NCI-H1436 (cell line): ENCODE results near the gene PHF3.
"Not testable (repeated sequence)": the region's sequence is repeated elsewhere in the genome, so short reads cannot be mapped to it uniquely, and the experiment has no call there.

Experiments used
- DNase-seq: peaks from one replicate; lab custom pipeline; 2025; lab: John Stamatoyannopoulos, UW

The PHF3 gene

GRCh38 chr6:63706630-63707029 is 71.0 kb downstream of the PHF3 start:
- DNase-seq: no peak

DNA sequence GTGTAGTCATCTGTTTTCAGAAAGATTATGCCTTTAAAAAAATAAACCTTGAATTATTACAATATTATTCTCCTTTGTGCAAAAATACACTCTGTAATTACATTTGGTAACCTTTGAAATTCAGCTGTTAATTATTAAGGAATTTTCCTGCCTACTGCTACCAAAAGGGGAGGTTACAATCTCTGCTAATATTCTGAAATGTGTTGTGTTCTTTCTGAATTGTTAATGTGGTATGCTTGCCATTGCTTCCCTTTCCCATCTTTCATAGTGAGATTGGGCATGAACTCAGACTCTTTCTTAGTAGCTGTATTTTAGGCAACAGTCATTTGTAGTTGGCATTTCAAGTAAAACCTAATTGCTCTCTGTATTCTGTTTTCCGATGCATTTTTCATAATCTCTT is 73.0 kb downstream of the PHF3 start:
- DNase-seq: no peak

DNA sequence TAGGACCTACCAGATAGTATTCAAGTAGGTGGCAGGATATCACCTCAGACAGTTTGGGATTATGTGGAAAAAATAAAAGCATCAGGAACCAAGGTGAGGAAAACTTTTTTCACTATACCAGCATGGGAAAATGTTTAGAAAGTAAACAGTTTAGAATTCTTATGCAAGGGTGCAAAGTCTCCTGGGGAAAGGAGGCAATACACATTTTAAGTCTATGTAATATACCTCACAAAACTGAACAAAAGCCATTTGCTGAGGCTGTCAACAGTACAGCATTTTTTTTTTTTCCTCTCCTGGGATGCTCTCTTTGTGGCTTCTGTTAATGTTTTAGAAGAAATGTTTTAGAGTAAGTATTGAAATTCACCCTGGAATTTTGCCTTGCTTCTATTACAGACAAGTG is 73.5 kb downstream of the PHF3 start:
- DNase-seq: no peak

GRCh38 chr6:63713332-63713731 is 77.7 kb downstream of the PHF3 start:
- no peak for DNase-seq

DNA sequence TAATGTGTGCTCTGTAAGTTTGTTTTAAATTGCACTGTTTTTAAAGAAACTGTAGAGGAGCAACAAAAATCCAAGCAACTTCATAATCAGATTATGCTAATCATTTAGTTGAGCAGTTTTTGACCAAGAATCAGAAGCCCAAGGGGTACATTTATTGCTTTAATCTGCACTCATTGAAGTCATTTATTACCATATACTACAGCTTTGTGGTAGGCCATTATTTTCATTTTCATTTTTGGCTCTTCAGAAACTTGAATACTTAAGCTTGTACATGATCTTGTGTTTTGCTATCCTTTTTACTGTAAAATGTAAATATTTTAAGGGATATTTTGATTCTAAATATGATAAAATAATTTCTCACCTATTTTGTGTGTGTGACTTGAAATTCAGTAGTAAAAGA is 78.5 kb downstream of the PHF3 start:
- no peak for DNase-seq

DNA sequence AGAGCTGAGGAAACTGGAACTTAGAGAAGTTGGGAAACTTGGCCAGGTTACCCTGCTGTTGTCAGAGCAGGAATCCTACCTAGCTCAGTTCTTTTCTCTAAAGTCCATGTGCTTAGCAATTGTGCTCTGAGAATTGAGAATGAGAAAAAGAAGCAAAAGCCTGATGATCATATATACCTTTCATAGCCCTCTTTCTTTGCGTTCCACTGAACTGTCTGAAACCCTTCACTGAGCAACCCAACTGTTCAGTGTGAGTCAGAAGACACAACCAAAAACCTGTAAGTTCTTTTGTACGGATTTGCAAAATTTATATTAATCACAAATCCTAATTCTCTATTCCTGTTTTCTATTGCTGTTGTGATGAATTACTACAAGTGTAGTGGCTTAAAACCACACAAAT is 80.6 kb downstream of the PHF3 start:
- no peak for DNase-seq

DNA sequence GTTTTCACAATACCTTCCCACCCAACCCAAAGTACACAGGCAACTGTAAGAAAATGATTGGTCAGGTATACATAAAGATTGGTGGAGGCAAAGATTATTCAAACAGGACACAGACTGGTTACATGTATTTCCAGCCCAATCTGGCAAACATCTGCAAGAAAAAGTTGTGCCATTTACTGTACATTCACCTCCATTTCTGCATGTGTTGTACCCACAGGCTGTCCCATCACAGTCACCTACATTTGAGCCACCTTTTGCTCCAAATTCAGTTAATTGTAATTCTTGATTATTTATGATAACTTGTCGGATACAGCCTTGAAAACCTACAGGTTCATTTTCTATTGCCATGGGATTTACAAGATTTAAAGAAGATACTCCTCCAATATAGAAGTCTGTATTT is 85.6 kb downstream of the PHF3 start:
- no peak for DNase-seq

GRCh38 chr6:63724721-63725120 is 89.1 kb downstream of the PHF3 start:
- no peak for DNase-seq

- no peak for DNase-seq
Observed at GRCh38 chr6:63730311-63730710, 94.7 kb downstream of the PHF3 start.

DNA sequence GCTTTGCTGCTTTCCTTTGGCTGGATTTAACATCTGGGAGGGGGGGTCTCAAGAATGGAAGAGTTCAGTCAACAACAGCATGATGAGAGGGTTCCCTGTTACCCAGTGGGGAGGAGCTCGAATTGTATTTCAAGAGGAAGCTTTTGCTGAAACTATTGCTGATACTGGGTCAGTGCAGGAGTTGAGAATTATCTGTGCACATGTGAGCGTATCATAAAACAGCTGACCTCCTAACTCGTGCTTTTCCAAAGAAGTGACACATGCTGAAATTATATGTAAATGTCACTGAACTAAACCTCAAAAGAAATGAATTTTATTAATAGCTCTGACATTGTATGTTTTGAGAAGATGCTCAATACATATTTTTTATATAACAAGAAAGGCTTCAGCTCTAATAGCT is 96.3 kb downstream of the PHF3 start:
- DNase-seq: no peak

DNA sequence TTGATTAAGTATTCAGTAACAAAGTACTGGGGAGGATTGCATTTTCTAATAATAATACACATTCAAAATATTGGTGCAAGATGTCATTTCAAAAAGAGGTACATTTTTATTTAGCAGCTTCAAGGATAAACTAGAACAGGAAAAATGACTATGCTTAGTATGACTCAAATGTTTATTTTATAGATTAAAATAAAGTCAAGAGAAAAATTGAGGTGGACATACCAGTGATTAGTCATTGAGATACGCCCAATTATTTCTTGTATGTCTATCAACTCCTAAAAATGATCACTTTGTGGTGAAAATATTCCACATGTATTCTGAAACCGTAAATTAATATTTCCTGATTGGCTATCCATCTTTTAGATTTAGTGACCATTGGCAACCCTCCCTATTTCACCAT is 96.7 kb downstream of the PHF3 start:
- DNase-seq: no peak

- no peak for DNase-seq
Observed at GRCh38 chr6:63734923-63735322, 99.3 kb downstream of the PHF3 start.

GRCh38 chr6:63738190-63738589 is 102.6 kb downstream of the PHF3 start:
- DNase-seq: not testable (repeated sequence)

- no peak for DNase-seq
Observed at GRCh38 chr6:63739094-63739687, 103.6 kb downstream of the PHF3 start.

- no peak for DNase-seq
Observed at GRCh38 chr6:63740709-63741108, 105.1 kb downstream of the PHF3 start.

DNA sequence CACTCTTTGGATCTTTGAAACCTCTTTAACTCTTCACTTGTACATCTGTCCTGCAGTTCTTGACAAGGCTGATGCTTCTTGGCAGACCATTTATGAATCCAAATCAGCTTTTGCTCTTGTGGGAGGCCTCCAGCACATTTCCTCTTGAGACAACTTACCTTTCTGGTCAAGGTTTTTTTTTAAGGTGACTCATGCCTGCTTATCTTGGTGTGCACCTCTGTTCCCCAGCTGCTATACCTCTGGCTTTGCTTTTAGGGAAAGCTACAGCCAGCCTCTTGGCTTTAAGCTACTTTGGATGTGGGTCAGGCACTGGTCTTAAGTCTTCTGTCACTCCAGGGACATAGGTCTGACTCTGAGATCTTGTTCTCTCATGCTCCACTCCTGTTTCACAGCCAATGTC is 106.5 kb downstream of the PHF3 start:
- no peak for DNase-seq

- no peak for DNase-seq
Observed at GRCh38 chr6:63743691-63744090, 108.1 kb downstream of the PHF3 start.

- no peak for DNase-seq
Observed at GRCh38 chr6:63744810-63745209, 109.2 kb downstream of the PHF3 start.

- DNase-seq: no peak
Observed at GRCh38 chr6:63745784-63746183, 110.2 kb downstream of the PHF3 start.

DNA sequence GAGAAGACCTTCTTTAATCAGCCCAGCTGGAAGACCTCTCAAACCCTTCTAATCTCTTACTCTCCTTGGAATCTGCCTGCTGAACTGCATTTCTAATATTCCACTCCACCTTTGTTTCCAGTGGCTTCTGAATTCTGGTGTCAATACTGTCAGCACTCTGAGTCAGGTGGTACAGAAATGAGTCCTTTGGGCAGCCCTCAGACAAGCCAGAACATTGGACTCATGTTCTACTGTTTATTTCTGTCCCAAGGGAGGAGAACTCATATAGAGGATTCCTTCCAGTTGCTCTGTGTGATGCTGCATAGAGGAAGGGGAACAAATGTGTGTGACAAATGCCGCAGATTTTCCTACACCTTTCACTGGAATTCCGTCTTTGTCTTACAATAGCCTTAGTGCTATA is 114.8 kb downstream of the PHF3 start:
- no peak for DNase-seq

DNA sequence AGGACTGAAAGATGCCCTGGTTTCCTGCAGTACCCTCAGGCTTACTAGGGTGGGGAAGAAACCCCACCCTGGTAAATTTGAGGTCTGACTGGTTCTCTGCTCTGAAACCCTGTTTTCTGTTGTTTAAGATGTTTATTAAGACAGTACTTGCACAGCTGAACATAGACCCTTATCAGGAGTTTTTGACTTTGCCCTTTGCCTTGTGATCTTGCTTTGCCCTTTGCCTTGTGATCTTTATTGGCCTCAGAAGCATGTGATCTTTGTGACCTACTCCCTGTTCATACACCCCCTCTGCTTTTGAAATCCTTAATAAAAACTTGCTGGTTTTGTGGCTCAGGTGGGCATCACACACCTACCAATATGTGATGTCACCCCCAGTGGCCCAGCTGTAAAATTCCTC is 121.7 kb downstream of the PHF3 start:
- DNase-seq: not testable (repeated sequence)

DNA sequence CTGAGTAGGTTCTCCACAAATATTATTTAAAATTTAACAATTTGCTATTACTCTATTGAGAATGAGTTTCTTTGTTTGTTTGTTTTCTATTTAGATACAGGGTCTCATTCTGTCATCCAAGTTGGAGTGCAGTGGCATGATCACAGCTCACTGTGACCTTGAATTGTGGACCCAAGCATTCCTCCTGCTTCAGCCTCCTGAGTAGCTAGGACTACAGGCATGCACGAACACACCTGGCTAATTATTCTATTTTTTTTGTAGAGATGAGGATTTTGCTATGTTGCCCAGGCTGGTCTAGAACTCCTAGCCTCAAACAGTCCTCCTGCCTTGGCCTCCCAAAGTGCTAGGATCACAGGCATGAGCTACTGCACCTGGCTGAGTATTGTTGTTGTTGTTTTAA is 122.2 kb downstream of the PHF3 start:
- DNase-seq: no peak

GRCh38 chr6:63759605-63760105 is 124.1 kb downstream of the PHF3 start:
- no peak for DNase-seq

DNA sequence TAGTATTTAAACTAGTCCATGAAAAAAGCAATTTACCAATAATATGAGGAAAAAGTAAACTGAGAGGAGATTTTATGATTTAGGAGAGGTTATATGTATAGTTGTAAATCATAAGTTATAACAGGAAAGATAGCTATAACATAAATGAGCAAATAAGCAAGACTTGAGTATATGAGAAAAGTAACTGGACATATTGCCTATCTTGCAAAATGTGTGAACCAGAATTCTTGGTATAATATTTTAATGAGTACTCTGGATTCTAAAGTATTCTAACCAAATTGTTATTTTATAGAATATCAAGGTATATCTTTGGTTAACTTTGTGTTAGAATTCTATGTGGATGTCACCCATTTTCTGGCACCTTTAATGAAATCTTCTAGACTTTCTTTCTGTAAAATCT is 124.6 kb downstream of the PHF3 start:
- DNase-seq: no peak
